ENCODE results near the gene TPPP3. TPM values are rescaled to one million over a fixed set of nuclear protein-coding genes. Genes with fewer than 3 reads are reported as not detected.

Gene TPPP3
- total RNA-seq, 2 donors from 2014 or later, result 8.2 to 39.3 TPM

DNA sequence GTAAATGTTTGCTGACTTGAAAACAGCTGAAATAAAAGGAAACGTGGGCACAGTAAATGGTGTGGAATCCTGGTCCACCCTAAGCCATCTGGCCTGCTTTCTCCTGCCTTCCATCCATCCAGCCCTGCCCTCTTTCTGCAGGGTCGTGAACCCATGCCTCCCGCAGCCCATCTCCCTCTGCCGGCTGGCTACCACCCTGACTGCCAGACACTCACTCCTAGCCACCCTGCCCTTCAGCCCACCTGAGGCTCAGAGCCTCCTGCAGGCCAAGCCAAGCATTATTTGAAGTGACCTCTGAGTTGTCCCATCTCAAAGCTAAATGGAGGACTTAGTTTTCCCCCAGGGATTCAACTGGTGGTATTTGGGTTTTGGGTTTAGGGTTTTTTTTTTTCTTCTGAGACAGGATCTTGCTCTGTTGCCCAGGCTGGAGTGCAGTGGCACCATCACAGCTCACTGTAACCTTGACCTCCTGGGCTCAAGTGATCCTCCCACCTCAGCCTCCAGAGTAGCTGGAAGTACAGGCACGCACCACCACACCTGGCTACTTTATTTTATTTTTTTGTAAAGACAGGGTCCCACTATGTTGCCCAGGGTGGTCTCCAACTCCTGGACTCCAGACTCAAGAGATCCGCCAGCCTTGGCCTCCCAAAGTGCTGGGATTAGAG, 14.6 kb upstream of the TPPP3 start:
- no peak for DNase-seq (ENCODE audit: low spot score)
- intact Hi-C loops (cut with DNase I), result no loop called here

- intact Hi-C loops (cut with DNase I), result no loop called here
- no peak for DNase-seq (ENCODE audit: low spot score)
Observed at GRCh38 chr16:67407176-67407787, 14.0 kb upstream of the TPPP3 start.

DNA sequence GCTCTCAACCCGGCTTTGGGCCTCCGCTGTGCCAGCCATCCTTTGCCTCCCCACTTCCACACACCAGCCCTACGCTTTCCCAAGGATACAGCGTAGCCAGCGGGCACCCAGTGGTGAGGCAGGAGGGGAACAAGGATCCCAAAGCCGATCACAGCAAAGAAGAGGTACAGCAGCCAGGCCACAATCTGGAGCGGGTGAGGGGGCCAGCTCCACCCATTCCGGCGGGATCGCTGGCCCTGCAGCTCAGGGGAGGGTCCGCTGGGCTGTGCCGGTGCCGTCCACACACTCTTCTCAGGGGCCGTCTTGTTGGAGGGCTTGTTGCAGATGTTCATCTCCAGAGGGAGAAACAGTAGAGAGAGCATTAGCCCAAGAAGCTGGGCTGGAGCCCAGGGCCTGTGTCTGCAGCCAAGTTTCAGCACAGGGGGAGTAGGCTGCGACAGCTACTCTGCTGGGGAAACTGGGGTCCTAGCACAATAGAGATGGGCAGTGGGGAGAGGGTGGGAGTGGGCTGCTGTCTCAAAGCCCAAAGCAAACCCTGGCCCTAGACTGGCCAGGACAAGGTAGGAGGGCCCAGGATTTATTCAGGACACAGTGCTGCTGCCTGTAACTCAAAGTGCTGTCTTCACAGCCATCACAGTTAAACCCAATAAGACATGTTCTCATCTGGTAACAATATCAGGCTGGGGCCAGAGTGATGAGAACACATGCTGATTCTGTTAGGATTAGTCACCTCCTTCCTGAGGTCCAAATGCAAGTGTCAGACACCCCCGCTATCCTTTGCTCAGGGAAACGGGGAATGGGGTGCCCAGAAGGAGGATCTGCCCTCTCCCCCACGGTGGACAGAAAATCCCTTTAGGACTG, 13.0 kb upstream of the TPPP3 start:
- peak; percentile 89 for DNase-seq (ENCODE audit: low spot score)
- intact Hi-C loops (cut with DNase I), result no loop called here

DNA sequence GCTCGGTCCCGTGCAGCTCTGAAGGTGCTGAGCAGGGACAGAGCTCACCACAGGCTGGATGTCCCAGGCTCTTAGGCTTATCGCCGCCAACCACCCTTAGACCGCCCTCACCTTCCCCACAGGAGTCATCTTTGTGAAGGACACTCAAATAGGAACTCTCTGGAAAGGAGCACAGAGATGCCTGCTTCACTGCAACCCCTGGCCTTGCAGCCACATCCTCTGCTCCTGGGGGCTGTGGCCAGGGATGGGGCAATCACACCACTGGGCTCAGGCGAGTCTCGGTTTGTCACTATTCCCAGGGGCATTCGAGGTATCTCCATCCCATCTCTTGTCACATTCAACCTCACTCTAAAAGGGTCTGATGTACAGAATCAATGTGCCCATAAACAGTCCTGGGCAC, 12.0 kb upstream of the TPPP3 start:
- intact Hi-C loops (cut with DNase I), result no loop called here
- DNase-seq (ENCODE audit: low spot score), result no peak

GRCh38 chr16:67404740-67405226, 11.5 kb upstream of the TPPP3 start:
- DNase-seq (ENCODE audit: low spot score), result no peak
- intact Hi-C loops (cut with DNase I), result no loop called here

- intact Hi-C loops (cut with DNase I), result no loop called here
- DNase-seq (ENCODE audit: low spot score), result peak; percentile 37
Observed at GRCh38 chr16:67403976-67404555, 10.8 kb upstream of the TPPP3 start.

- intact Hi-C loops (cut with DNase I), result no loop called here
- DNase-seq (ENCODE audit: low spot score), result no peak
Observed at GRCh38 chr16:67400901-67401300, 7.6 kb upstream of the TPPP3 start.

GRCh38 chr16:67399749-67400704, 6.7 kb upstream of the TPPP3 start:
- peak; percentile 53 for DNase-seq (ENCODE audit: low spot score)
- intact Hi-C loops (cut with DNase I), result no loop called here

DNA sequence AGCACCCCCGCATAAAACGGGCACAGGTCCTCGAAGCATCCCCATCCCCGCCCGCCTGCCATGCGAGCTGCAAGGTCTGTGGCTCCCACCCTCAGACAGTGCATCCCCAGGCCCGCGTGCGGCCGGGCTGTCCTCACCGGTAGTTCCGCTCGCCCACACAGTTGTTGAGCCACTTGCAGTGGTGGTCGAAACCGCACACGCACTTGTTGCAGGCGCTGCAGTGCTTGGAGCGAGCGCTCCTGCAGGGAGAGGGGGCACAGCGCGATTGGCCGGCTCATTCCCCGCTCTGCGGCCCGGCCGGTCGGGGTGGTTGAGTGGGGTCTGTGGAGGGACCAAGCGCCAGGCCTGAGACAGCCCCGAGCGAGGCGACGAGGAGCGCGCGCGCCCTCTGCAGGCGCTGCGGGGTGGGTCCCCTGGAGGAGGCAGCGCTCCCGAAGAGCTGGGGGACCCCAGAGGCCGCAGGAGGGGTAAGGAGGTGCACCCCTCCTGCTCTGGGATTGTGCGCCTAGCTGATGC, 6.0 kb upstream of the TPPP3 start:
- no peak for DNase-seq (ENCODE audit: low spot score)
- intact Hi-C loops (cut with DNase I), result no loop called here

DNA sequence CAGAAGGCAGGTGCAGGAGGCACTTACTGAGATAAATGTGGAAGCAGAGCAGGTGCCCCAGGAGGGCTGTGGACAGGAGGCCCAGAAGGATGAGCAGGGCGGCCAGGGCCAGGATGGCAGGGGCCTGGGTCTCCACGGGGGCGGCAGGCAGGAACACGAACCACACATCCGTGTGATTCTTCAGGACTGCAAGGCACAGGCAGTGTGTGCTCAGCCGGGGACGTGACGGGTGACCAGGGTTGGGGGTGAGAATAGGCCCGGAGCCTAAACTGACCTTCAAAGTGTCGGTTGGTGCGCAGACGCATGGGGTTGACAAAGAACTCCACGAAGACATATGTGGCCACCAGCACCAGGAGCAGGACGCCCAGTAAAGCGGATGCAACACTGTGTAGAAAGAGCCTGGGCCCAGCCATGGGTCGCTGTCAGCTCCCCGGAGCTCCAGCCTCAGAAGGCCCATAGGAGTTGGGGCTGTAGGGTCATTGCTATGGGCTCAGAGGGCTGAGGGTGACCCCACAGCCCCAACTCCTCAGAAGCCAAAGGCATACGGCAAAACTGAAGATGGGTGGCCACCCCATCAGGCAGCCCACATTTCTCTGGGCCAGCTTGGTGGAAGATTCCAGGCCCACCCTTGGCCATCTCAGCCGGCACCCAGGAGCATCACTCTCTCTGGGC, 5.4 kb upstream of the TPPP3 start:
- peak; percentile 71 for DNase-seq (ENCODE audit: low spot score)
- intact Hi-C loops (cut with DNase I), result no loop called here

GRCh38 chr16:67397812-67398545, 4.7 kb upstream of the TPPP3 start:
- DNase-seq (ENCODE audit: low spot score), result peak; percentile 77

DNA sequence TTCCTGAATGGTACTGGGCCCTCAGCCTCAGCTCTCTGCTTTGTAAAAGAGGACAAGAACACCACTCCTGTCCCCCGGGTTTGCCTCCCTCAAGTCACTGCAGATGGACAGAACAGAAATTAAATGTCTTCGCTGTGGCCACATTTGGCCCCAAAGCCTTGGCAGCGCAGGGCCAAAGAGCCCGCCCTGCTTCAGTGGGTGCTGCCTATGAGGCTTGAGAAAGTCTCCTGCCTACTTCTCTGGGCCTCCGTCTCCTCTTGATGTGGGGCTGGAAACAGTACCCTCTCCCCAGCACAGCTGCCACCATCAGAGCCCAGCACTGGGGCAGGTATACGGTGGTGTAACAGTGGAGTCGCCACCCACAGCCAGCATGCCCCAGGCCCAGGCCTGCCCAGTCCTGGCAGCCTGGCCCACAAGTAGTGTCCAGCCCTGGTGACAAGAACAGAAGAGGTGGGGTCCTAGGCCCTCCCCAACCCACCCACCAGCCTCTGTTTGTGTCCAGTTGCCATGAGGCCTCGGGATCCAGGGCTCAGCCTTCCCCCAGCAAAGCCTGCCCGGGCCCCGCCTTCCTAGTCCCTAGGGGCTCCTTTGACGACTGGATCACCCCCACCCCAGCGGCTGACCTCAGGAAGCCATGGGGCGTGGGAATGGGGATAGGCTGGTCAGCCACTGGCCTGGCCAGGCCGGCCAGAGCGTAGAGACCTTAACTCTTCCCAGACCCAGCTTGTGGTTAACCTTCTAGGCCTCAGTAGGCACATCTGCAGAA, 3.9 kb upstream of the TPPP3 start:
- intact Hi-C loops (cut with DNase I), result no loop called here
- peak; percentile 87 for DNase-seq (ENCODE audit: low spot score)

More at GRCh38 chr16:67397812-67398545, 4.7 kb upstream of the TPPP3 start:
- intact Hi-C loops (cut with DNase I), result no loop called here

GRCh38 chr16:67396159-67397035, 3.1 kb upstream of the TPPP3 start:
- intact Hi-C loops (cut with DNase I), result no loop called here
- peak; percentile 95 for DNase-seq (ENCODE audit: low spot score)

GRCh38 chr16:67395458-67396158, 2.3 kb upstream of the TPPP3 start:
- intact Hi-C loops (cut with DNase I), result no loop called here
- no peak for DNase-seq (ENCODE audit: low spot score)

DNA sequence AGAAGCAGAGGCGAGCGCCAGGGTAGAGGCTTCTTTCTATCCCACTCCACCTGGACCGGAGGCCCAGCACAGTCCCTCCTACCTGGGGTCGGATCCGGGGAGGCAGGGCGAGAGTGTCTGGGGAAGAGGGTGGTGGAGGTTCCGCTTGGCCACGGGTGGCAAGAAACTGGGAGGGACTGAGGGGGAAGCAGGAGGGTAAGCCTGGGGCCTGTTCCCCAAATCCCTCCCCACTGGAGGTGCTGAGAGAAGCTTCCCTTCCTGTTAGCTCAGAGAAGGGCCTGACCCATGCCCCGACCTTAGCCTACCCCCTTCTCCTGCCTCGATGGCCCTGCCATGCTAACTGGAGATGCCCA, 1.8 kb upstream of the TPPP3 start:
- no peak for DNase-seq (ENCODE audit: low spot score)
- intact Hi-C loops (cut with DNase I), result no loop called here

Data from posterior vena cava (tissue), 2 donors.